Measurements from ENCODE around the gene NCAPD2.

NCAPD2 gene

GRCh38 chr12:6533653-6533922 is 39.7 kb downstream of the NCAPD2 start (continued):
- TF ChIP-seq INSM2 (tag by site-specific recombination; IDR thresholded peaks at IDR 0.05) (no peak), ZNF138 (tag by site-specific recombination; IDR thresholded peaks at IDR 0.05; ENCODE audit: borderline replicate concordance) (no peak), AEBP2 (tag by site-specific recombination; IDR thresholded peaks at IDR 0.05; ENCODE audit: borderline replicate concordance) (no peak), ZNF335 (tag by site-specific recombination; conservative IDR thresholded peaks at IDR 0.05) (no peak), PRDM1 (tag by site-specific recombination; IDR thresholded peaks at IDR 0.05) (no peak), ZNF707 (tag by site-specific recombination; IDR thresholded peaks at IDR 0.05) (no peak), ZNF311 (tag by site-specific recombination; IDR thresholded peaks at IDR 0.05; ENCODE audit: borderline replicate concordance) (no peak), ZNF214 (tag by site-specific recombination; IDR thresholded peaks at IDR 0.05; ENCODE audit: borderline replicate concordance) (no peak), ZBTB26 (tag by site-specific recombination; optimal IDR thresholded peaks at IDR 0.05) (no peak), SCRT2 (tag by site-specific recombination; IDR thresholded peaks at IDR 0.05) (peak; percentile 52), PRDM10 (tag by site-specific recombination; IDR thresholded peaks at IDR 0.05) (no peak), ZNF596 (tag by site-specific recombination; IDR thresholded peaks at IDR 0.05) (no peak), ZNF169 (tag by site-specific recombination; IDR thresholded peaks at IDR 0.05) (no peak), SCRT1 (tag by site-specific recombination; IDR thresholded peaks at IDR 0.05; ENCODE audit: borderline replicate concordance) (peak; percentile 87; the same call in 1 of the 2 replicates), ZNF785 (tag by site-specific recombination; IDR thresholded peaks at IDR 0.05) (no peak), ZNF555 (tag by site-specific recombination; conservative IDR thresholded peaks at IDR 0.05) (no peak), KLF8 (tag by site-specific recombination; IDR thresholded peaks at IDR 0.05) (peak; percentile 70; the same call in 1 of the 2 replicates), ZBTB17 (tag by site-specific recombination; IDR thresholded peaks at IDR 0.05) (0 out of 2 replicates have a peak, but pooled peaks have one; percentile 62), ZNF16 (tag by site-specific recombination; IDR thresholded peaks at IDR 0.05; ENCODE audit: low read depth) (no peak)
